HG03565 (cell line): ENCODE results near the gene LMTK2.
"Not testable (repeated sequence)": the region's sequence is repeated elsewhere in the genome, so short reads cannot be mapped to it uniquely, and the experiment has no call there.

ENCODE experiments used
- ATAC-seq: cut with Tn5 transposase; IDR thresholded peaks from one replicate; pipeline ENCODE4 v1.9.1; 2021; ENCODE audit warnings: mild to moderate bottlenecking, moderate library complexity; ENCODE audit not compliant: unreplicated experiment

Gene LMTK2

GRCh38 chr7:98102170-98102569, 4.5 kb upstream of the LMTK2 start:
- ATAC-seq, result no peak

DNA sequence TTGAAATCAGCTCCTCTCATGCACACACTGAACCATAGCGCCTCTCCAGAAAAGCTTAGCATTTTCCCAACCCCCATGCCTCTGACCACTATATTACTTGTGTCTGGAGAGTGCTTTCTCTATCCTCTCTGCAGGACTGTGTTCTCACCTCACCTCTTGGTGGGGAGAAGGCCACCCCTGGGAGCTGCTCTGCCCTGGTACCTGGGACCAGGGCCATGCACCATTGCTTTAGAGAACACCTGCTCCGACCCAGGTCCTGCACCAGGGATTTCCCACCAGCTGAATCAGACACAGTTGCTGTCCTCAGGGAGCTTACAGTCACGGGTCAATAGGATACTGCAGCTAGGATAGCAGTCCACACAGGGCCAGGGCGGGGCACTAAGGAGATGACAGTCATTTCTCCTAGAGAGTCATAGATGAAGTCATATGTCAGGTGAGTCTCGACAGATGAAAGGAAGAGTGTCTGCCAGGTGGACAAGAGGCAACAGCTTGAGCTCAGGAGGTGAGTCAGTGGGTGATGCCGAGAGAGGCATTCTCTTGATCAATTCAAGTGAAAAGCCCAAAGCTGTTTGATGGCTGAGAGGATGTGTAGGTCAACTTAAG, 619 bp upstream of the LMTK2 start:
- no peak for ATAC-seq

DNA sequence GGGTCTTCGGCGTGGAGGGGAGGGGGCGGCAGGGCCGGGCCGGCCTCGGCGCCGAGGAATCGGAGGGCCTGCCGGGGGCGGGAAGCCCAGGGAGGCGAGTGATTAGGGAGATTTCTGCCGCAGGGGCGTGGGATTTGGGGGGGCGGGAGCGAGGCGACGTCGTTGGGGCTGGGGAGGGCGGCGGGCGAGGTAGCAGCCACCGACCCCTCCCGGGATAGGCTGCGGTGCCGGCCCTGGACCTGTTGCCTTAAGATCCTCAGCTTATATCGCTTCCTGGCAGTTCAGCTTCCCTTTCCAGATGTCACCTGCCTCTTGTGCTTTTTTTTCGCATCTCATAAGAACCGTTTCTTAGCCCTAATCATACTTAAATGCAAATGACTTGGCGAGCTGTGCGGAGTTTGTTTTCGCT, 655 bp downstream of the LMTK2 start:
- no peak for ATAC-seq

DNA sequence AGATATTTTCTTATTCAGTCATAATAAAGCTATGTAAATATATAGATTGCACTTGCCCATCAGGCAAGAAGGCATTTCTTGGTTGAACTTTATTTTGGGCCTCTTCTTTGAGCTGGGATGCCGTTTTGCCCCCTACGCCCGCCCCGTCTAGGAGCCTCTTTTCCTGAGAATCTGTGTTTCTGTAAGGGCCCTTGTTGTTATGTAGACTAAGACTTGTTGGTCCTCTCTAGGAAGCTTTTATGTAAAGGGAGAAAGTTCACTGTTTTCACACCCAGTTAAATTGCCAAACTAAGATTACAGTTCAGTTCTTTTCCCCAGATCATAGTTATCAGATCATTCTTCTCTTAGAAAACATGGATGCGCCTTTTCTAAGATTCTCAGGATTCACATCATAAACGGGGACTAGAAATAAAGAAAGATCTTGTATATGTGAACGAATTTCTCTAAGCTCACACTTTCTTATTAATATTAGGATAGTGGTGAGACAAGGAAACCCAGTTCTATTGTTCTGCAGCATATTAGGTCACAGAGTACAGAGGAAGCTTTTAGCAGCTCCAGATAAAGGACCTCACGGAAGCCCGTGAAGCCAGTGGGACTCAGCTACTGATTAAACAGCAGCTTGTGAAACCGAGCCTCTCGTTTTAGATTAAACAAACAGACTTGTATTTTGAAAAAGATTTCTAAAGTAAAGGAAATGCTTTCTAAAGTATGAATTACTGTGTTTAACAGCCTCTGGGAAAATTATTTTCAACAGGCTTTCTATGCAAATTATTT, 3.8 kb downstream of the LMTK2 start:
- ATAC-seq, result no peak

DNA sequence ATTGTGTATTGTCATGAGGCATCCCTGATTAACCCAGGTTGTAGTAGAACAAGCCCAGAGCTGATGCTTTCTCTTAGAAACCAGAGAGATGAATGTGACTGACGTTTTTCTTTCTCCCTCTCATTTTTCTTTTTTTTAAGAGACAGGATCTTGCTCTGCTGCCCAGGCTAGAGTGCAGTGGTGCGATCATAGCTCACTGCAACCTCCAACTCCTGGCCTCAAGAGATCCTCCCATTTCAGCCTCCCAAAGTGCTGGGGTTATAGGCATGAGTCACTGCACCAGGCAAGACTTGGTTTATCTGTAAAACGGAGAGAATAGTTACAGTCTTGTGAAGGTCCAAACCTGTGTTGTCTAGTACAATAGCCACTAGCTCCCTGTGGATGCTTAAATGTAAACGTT, 5.4 kb downstream of the LMTK2 start:
- ATAC-seq, result no peak

- no peak for ATAC-seq
These were observed 9.3 kb downstream of the LMTK2 start for GRCh38 chr7:98115746-98116525.

DNA sequence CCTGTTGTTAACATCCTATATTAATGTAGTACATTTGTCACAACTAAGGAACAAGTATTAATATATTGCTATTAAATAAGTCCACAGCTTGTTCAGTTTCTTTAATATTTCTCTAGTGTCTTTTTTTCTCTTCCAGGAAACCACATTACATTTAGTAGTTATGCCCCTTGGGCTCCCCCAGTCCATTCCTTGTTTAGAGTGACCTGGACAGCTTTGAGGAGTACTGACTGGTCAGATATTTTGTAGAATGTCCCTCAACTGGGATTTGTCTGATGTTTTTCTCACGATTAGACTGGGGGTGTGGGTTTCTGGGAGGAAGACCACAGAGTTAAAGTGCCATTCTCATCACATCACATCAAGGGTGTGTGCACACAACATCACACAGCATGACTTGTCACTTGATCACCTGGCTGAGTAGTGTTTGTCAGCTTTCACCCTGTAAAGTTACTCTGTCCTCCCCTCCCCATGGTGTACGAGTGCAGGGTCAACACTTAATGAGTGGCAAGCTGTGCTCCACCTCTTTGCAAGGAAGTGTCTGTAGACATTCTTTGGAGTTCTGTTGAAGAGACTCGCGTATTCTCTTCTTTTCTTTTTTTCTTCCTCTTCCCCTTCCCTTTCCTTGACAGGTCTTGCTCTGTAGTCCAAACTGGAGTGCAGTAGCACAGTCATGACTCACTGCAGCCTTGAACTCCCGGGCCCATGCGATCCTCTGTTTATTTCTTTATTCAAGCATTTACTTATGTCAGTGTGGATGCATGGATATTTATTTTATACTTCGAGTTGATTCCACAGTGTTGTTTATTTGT, 10.2 kb downstream of the LMTK2 start:
- no peak for ATAC-seq

GRCh38 chr7:98119256-98119918, 12.7 kb downstream of the LMTK2 start:
- no peak for ATAC-seq

DNA sequence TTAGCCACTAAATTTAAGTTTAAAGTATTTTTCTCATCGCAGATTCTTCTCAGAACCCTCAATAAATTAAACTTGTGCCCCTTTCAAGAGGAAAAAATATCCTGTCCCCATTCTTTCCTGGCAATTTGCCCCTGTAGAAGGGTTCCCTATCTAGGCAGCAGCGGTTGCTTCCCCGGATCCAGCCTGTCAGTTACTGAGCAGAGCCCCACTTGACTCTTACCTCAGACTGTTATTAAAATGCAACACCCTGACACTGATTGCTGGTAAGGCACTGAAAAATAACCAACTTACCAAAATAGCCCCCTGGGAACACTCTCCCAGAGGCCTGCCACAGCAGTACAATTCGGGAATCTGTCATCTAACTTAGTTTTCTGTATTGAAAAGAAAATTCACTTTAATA, 13.9 kb downstream of the LMTK2 start:
- ATAC-seq, result no peak

- not testable (repeated sequence) for ATAC-seq
These were observed 14.7 kb downstream of the LMTK2 start for GRCh38 chr7:98121388-98121787.

DNA sequence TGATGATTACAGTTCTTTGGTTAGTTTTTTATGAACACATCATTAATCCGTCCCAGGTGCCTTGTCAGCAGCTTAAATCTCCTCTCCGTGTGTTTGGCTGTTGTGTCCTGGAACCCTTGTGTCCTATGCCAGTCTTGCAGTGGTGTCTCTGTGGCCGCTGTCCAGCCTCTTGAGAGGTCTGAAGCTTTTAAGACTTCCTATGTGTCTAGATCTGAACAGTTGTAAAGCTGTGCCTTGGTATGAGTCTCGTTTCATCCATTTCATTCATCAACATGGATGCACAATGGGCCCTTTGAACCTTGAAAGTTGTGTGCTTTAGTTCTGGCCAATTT, 16.7 kb downstream of the LMTK2 start:
- ATAC-seq, result no peak

- no peak for ATAC-seq
These were observed 19.1 kb downstream of the LMTK2 start for GRCh38 chr7:98125759-98126158.

- ATAC-seq, result no peak
These were observed 19.9 kb downstream of the LMTK2 start for GRCh38 chr7:98126311-98127142.

GRCh38 chr7:98128346-98128745, 21.7 kb downstream of the LMTK2 start:
- ATAC-seq, result no peak

DNA sequence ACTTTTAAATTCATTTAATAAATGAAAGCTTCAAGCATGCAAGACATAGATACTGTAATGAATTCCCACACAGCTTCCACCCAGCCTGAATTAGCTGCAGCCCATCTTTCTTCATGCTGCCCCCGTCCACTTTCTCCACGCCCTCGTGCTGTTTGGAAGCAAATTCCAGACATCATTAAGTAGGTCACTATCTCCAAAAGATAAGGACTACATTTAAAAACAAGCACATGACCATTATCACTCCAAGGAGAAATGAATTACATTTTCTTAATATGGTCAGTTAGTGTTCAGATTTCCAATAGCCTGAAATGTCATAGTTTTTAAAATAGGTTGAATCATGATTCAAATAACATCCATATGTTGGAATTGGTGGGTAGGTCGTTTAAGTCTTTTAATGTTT, 24.3 kb downstream of the LMTK2 start:
- no peak for ATAC-seq

GRCh38 chr7:98133181-98133580, 26.5 kb downstream of the LMTK2 start:
- peak; percentile 78 for ATAC-seq

DNA sequence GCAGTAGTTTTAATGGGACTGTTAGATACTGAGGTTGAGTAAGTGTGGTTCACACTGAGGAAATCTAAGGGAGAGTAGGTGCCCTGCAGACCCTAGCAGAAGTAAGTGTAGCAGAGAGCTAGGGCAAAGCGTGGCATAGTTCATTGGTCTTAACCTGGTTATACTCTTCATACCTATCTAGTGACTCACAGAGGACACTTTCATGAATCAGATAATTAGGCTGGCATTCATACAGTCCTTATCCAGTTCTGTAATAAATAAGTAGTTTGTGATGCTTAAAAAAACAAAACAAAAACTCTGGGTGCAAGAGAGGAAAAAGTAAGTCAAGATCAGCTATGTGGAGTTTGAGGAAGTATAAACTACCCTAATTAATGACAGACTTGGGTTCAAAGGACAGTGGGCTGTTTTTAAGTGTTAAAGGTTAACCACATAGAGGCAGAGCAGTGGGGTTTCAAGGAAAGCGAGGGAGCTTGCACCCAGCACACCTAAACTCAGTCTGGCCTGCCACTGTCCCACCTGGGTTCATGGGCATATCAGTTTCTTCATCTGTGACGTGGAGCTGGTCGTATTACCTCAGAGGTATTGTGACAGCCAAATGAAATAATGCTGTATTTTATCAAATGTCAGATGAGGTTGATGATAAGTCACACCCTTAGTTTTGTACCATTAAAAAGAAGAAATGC, 27.1 kb downstream of the LMTK2 start:
- ATAC-seq, result peak; percentile 0

GRCh38 chr7:98134420-98135228, 28.0 kb downstream of the LMTK2 start:
- ATAC-seq, result no peak
